ENCODE data around the gene RGS21.

RGS21 gene

DNA sequence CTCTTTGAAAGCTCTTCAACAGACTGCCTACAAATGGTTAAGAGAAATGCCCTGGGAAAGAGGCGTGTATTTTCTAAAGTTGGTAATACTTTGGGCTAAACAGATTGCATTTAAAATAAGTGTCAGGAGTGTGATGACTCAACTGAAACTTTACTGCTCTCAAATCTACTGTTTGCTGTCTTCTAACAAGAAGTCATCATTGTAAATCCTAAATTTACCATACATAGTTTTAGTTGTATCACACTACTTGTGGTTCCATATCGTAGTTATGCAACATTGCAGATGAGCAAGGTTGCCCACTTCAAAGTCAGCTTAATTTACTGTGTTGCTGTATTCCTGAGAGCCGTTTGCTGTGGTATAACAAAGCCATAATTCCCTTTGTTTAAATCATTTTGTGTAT lies 59.6 kb downstream of the RGS21 start:
- H3K4me3 ChIP-seq: no peak overlapping the region
- H3K4me2 ChIP-seq: no peak overlapping the region
- no peaks in the 10 kb centered on the region for H3K27me3 ChIP-seq
- no peak overlapping the region for H3K9ac ChIP-seq
- no peaks in the 10 kb centered on the region for H3K9me3 ChIP-seq
- H3K4me1 ChIP-seq: no peaks in the 10 kb centered on the region
- H4K20me1 ChIP-seq: no peaks in the 10 kb centered on the region
- TF ChIP-seq Cebpa-rat (IDR thresholded peaks at IDR 0.05): peak; percentile 56; the same call in 1 of the 2 replicates
- H3K36me3 ChIP-seq: no peaks in the 10 kb centered on the region
- no peak overlapping the region for H3K27ac ChIP-seq

DNA sequence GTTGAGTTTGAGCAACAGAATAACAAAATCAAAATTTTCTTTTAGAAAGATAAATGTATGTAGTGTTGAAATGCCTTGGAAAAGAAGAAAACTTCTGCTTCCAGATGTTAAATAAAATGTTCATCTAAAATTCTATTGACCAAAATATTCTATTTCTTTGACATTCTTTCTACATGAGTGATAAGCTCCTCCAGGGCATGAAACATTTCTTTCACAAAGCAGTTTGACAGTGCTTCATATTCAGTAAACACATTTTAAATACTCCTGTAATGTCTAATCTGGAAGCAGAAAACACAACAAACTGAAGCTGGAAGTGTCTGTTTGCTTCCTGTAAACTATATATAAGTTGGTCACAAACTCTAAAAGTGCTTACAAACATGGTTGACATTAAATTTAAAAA lies 61.5 kb downstream of the RGS21 start:
- Histone ChIP-seq H3K27ac (no peak overlapping the region), H3K4me2 (no peak overlapping the region), H3K36me3 (no peaks in the 10 kb centered on the region), H4K20me1 (no peaks in the 10 kb centered on the region), H3K27me3 (no peaks in the 10 kb centered on the region), H3K4me3 (no peak overlapping the region), H3K9ac (no peak overlapping the region), H3K9me3 (no peaks in the 10 kb centered on the region), H3K4me1 (no peaks in the 10 kb centered on the region)
- no peak for TF ChIP-seq Cebpa-rat (IDR thresholded peaks at IDR 0.05)

DNA sequence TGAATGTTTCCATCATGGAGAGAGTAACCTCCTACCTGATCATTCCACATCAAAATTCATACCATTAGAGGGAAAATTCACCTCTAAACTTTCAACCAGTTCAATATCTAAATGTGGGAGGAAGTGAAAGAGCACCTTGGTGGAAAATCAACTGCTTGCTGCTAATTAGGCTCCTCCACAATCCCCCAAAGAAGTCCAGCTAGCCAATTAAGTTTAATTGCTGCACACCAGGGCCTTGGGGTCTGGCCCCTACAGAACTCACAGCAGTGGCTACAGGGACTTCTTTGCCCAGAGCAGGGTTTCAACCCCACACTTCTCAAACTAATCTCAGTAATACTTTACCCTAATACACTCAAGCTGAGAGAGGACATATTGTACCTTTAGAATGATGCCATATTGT lies 62.1 kb downstream of the RGS21 start:
- Histone ChIP-seq H4K20me1 (no peaks in the 10 kb centered on the region), H3K9me3 (no peaks in the 10 kb centered on the region), H3K27ac (no peak overlapping the region), H3K36me3 (no peaks in the 10 kb centered on the region), H3K4me3 (no peak overlapping the region), H3K27me3 (no peaks in the 10 kb centered on the region), H3K4me1 (no peaks in the 10 kb centered on the region), H3K4me2 (no peak overlapping the region), H3K9ac (no peak overlapping the region)
- no peak for TF ChIP-seq Cebpa-rat (IDR thresholded peaks at IDR 0.05)

DNA sequence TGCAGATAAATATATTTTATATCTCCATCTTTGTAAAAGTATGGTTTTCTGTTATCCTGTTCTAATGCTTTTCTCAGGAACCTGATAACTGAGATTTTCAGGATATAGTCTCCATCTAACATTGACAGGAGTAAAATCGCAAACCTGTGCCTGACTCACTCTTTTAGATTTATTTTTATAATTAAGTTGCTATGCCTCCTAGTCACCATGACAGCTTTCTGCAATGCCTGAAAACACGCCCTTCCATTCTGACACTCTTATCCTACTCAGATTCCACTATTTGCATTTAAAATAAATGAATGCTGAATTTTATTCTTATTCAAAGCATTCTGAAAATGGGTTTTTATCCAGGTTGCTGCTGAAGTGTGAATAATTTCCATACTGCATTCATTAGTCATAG lies 62.8 kb downstream of the RGS21 start:
- H3K27me3 ChIP-seq: no peaks in the 10 kb centered on the region

DNA sequence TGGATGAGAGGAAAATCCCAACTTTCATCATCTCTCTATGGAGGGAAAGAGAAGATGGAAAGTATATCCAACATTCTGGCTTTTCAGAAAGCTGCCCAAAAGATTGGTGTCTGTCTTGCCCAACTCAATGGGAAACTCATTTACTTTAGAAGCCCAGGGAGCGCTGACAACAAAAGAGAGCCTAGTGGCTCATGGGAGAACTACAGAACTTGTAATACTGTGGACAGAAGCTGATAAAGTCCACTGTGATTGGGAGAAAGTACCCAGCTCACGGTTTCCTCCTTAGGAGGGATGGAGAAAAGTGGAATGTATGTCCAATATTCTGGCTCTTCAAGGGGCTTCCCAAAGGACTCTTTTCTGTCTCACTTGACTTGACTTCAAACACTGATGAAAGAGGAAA lies 66.0 kb downstream of the RGS21 start:
- H3K9me3 ChIP-seq: peaks cover 5% of the 10 kb centered on the region; the same call in 1 of the 2 replicates
- TF ChIP-seq Cebpa-rat (IDR thresholded peaks at IDR 0.05): no peak
- H3K27ac ChIP-seq: no peak overlapping the region
- H4K20me1 ChIP-seq: no peaks in the 10 kb centered on the region
- H3K9ac ChIP-seq: no peak overlapping the region
- H3K4me2 ChIP-seq: no peak overlapping the region
- H3K36me3 ChIP-seq: no peaks in the 10 kb centered on the region
- no peak overlapping the region for H3K4me3 ChIP-seq
- H3K27me3 ChIP-seq: no peaks in the 10 kb centered on the region
- no peaks in the 10 kb centered on the region for H3K4me1 ChIP-seq

More for the DNA sequence above, 62.8 kb downstream of the RGS21 start:
- H3K9ac ChIP-seq: no peak overlapping the region
- no peak for TF ChIP-seq Cebpa-rat (IDR thresholded peaks at IDR 0.05)
- no peak overlapping the region for H3K27ac ChIP-seq
- H3K36me3 ChIP-seq: no peaks in the 10 kb centered on the region
- H3K4me2 ChIP-seq: no peak overlapping the region
- no peak overlapping the region for H3K4me3 ChIP-seq
- H4K20me1 ChIP-seq: no peaks in the 10 kb centered on the region
- peaks cover 2% of the 10 kb centered on the region; the same call in 1 of the 2 replicates for H3K9me3 ChIP-seq
- no peaks in the 10 kb centered on the region for H3K4me1 ChIP-seq

DNA sequence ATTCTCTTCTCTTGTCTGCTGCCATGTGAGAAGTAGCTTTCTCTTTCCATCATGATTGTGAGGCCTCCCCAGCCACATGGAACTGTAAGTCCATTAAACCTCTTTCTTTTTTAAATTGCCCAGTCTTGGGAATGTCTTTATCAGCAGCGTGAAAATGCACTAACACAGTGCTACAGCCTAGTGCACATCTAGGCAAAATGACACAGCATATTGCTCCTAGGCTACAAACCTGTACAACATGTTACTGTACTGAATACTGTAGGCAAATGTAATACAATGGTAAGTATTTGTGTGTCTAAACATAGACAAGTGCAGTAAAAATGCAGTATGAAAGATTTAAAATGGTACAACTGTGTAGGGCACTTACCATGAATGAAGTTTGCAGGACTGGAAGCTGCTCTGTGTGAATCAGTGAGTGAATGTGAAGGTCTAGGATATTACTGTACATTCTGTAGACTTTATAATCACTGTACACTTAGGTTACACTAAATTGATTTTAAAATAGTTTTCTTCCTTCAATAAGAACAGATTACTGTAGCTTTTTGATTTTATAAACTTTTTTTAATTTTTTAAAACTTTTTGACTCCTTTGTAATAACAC lies 69.4 kb downstream of the RGS21 start:
- Histone ChIP-seq H3K4me1 (no peaks in the 10 kb centered on the region), H3K9me3 (peaks cover 5% of the 10 kb centered on the region; the same call in 1 of the 2 replicates), H3K4me3 (no peak overlapping the region), H3K36me3 (no peaks in the 10 kb centered on the region), H4K20me1 (no peaks in the 10 kb centered on the region), H3K4me2 (no peak overlapping the region), H3K9ac (no peak overlapping the region), H3K27ac (no peak overlapping the region), H3K27me3 (no peaks in the 10 kb centered on the region)
- no peak for TF ChIP-seq Cebpa-rat (IDR thresholded peaks at IDR 0.05)

DNA sequence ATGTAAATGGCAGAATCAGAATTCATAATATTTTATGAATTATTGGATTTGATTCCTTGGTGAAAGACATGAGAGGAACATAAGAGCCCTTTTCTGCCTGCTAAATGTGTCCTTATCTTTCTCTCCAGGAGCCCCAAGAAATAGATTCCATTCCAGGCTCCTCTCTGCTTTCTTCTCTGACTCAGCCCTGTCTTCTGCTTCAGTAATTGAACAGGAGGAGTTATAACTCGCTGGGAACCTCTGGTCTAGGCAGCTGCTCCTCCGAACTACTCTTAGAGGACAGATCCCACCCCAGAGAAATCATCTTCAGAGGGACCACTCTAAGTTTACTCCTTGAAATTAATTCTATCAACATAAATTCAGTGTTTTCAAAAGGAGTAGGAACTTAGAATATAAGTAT lies 78.4 kb downstream of the RGS21 start:
- Histone ChIP-seq H3K4me1 (no peaks in the 10 kb centered on the region), H3K27ac (no peak overlapping the region), H3K4me3 (no peak overlapping the region), H3K9me3 (no peaks in the 10 kb centered on the region), H4K20me1 (no peaks in the 10 kb centered on the region), H3K36me3 (no peaks in the 10 kb centered on the region), H3K27me3 (no peaks in the 10 kb centered on the region), H3K9ac (no peak overlapping the region), H3K4me2 (no peak overlapping the region)
- TF ChIP-seq Cebpa-rat (IDR thresholded peaks at IDR 0.05): no peak

DNA sequence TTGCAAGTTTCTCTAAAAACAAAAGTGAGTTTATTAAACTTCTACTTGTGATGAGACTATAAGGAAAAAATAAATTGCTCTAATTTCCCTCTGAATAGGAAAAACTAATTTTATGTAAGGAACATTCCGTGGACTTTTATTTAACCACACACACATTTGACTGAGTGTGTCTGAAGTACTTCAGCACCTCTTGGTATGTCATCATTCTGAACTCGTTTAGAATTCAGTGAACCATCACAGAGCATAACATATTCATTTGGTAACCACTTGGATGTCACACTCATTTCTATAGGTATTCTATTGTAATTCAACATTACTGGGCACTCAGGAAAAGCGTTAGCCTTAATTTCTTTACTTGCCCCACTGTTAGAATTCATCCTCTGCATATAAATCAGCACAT lies 79.1 kb downstream of the RGS21 start:
- Histone ChIP-seq H3K4me1 (no peaks in the 10 kb centered on the region), H3K9ac (no peak overlapping the region), H3K27ac (no peak overlapping the region), H3K36me3 (no peaks in the 10 kb centered on the region), H3K4me3 (no peak overlapping the region), H4K20me1 (no peaks in the 10 kb centered on the region), H3K27me3 (no peaks in the 10 kb centered on the region), H3K9me3 (no peaks in the 10 kb centered on the region), H3K4me2 (no peak overlapping the region)
- TF ChIP-seq Cebpa-rat (IDR thresholded peaks at IDR 0.05): no peak

DNA sequence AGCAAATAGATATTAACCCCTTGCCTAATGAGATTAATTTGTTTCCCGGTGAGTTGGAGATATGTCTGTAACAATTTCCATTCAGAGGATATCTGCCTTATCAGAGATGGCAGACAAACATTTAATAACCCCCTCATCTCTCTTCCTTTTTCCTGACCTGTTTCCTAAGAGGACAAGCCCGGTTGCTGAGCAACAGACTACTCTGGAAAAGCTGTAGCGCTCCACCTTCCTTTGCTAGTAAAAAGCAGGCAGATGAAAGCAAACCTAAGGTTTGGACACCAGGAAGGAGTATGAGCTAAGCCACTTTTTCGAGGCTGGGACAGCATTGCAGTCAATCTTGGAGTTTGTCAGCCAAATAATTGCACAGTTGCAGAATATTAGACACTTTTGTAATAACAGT lies 82.4 kb downstream of the RGS21 start:
- Histone ChIP-seq H3K27me3 (no peaks in the 10 kb centered on the region), H3K4me3 (no peak overlapping the region), H3K9me3 (no peaks in the 10 kb centered on the region), H3K9ac (no peak overlapping the region), H3K36me3 (no peaks in the 10 kb centered on the region), H4K20me1 (no peaks in the 10 kb centered on the region), H3K4me1 (no peaks in the 10 kb centered on the region), H3K4me2 (no peak overlapping the region), H3K27ac (no peak overlapping the region)
- no peak for TF ChIP-seq Cebpa-rat (IDR thresholded peaks at IDR 0.05)

DNA sequence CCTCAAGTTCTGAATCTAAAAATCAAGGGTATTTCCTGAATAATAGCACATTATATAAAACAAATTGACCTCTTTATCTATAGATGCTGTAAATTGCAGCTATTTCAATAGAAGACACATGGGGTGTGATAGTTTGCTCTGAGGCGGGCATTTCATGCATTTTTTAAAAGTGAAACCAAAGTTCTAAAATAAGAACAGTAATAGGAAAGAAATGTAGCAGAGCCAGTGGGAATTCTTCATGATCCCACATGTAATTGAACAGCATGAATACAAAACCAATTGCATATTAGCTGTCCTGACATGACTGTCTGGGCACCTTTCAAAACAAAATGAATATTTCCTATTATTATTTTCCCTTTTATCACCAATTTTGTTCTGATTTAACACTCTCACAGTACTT lies 85.0 kb downstream of the RGS21 start:
- no peaks in the 10 kb centered on the region for H4K20me1 ChIP-seq
- H3K4me3 ChIP-seq: no peak overlapping the region
- no peaks in the 10 kb centered on the region for H3K27me3 ChIP-seq
- H3K9me3 ChIP-seq: no peaks in the 10 kb centered on the region
- H3K27ac ChIP-seq: no peak overlapping the region
- H3K4me2 ChIP-seq: no peak overlapping the region
- no peaks in the 10 kb centered on the region for H3K4me1 ChIP-seq
- H3K36me3 ChIP-seq: no peaks in the 10 kb centered on the region
- no peak for TF ChIP-seq Cebpa-rat (IDR thresholded peaks at IDR 0.05)
- H3K9ac ChIP-seq: no peak overlapping the region

DNA sequence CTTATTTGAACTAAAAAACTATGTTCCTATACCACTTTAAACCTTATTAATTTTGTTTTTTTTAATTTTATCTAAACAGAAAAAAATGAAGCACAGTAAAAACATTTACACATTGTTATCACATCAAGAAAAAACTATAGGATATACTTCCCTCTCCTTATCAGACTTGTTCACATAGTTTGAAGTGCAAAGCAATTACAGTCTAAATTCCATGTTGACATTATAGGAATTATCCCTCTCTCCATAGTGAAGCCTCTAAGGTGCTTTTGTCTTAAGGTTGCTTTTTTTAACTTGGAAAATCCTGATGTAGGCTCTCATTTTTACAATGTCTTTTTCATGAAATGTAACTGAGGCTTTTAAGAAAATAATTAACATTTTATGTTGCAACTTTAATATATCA lies 85.8 kb downstream of the RGS21 start:
- no peak for TF ChIP-seq Cebpa-rat (IDR thresholded peaks at IDR 0.05)
- no peaks in the 10 kb centered on the region for H3K4me1 ChIP-seq
- H3K9me3 ChIP-seq: no peaks in the 10 kb centered on the region
- H3K27me3 ChIP-seq: no peaks in the 10 kb centered on the region
- no peak overlapping the region for H3K27ac ChIP-seq
- no peaks in the 10 kb centered on the region for H4K20me1 ChIP-seq
- no peak overlapping the region for H3K4me2 ChIP-seq
- no peak overlapping the region for H3K4me3 ChIP-seq
- no peak overlapping the region for H3K9ac ChIP-seq
- H3K36me3 ChIP-seq: no peaks in the 10 kb centered on the region
